ENCODE measurements around the gene SGPP2.

GRCh38 chr2:222470802-222471468 is 46.6 kb downstream of the SGPP2 start:
- TF ChIP-seq, protein P1, sequence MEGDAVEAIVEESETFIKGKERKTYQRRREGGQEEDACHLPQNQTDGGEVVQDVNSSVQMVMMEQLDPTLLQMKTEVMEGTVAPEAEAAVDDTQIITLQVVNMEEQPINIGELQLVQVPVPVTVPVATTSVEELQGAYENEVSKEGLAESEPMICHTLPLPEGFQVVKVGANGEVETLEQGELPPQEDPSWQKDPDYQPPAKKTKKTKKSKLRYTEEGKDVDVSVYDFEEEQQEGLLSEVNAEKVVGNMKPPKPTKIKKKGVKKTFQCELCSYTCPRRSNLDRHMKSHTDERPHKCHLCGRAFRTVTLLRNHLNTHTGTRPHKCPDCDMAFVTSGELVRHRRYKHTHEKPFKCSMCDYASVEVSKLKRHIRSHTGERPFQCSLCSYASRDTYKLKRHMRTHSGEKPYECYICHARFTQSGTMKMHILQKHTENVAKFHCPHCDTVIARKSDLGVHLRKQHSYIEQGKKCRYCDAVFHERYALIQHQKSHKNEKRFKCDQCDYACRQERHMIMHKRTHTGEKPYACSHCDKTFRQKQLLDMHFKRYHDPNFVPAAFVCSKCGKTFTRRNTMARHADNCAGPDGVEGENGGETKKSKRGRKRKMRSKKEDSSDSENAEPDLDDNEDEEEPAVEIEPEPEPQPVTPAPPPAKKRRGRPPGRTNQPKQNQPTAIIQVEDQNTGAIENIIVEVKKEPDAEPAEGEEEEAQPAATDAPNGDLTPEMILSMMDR (IDR thresholded peaks at IDR 0.05) = no peak
- TF ChIP-seq POLR2A (IDR thresholded peaks at IDR 0.05) = no peak
